Upper lobe of left lung (tissue), 4 donors: Measurements from ENCODE around the gene POLR2J.

Experiments used
- CTCF ChIP-seq, 6 experiments: fragments of 450-650 bp in 4 of 6; fragments of 200-600 bp in 2 of 6; sonication (generic) in 2 of 6; IDR thresholded peaks; one replicate each; pipeline ENCODE4 v1.5.1; 2016 to 2019; ENCODE audit warnings: antibody characterized with exemption in 6 of 6
- POLR2A ChIP-seq, 4 donors: fragments of 450-650 bp; IDR thresholded peaks; one replicate each; pipeline ENCODE4 v1.5.1; 2016 to 2017; ENCODE audit warnings: antibody characterized with exemption in 4 of 4, mild to moderate bottlenecking in 2 of 4
- POLR2AphosphoS5 ChIP-seq, 2 donors: sonication (generic); formaldehyde crosslinking; IDR thresholded peaks; one replicate each; pipeline ENCODE4 v1.5.1; 2017; ENCODE audit warnings: antibody characterized with exemption in 2 of 2

DNA sequence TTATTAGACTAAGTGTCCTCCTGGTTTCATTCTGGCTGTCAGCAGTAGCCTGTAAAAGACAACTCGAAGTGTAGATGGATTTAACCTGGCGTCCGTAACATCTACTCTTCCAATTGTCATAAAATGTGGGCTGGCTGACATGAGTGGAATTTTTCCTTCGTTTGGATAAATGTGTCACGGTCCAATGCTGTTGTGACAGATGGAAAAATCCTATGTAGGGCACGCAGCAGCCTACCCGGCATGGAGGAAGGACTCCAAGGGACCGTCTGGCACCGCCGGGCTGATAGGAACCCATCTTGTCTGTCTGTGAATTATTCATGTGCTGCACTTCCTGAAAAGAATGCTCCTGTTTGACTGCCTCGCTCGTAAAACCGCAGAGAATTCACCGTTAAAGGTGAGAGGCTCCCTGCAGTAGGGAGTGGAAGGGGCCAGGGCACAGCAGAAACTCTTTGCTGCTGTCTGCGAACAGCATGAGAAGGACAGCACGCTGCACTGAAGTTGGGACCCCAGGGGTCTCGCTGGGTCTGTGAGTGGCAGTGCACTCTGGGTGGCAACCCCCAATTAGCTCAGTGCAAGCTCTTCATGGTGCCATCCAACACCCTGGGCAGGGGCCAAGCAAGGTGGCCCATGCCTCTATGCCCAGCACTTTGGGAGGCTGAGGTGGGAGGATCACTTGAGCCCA is 47.0 kb downstream of the POLR2J start:
- TF ChIP-seq CTCF (IDR thresholded peaks at IDR 0.05) (no peak), POLR2AphosphoS5 (IDR thresholded peaks at IDR 0.05) (no peak), POLR2A (IDR thresholded peaks at IDR 0.05) (no peak)
